ENCODE measurements around the gene MRPL51. TPM values are rescaled to one million over a fixed set of nuclear protein-coding genes. Genes with fewer than 3 reads are reported as not detected.

Gene MRPL51
- total RNA-seq, 1 donor: 68.8 TPM

DNA sequence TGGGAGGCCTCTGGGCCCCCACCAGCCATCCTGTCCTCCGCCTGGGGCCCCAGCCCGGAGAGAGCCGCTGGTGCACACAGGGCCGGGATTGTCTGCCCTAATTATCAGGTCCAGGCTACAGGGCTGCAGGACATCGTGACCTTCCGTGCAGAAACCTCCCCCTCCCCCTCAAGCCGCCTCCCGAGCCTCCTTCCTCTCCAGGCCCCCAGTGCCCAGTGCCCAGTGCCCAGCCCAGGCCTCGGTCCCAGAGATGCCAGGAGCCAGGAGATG lies 40.5 kb upstream of the MRPL51 start:
- Histone ChIP-seq H3K4me3 (ENCODE audit: insufficient read depth, low read length) (peak overlapping the region; percentile 95), H2AFZ (ENCODE audit: low read length) (peak overlapping the region; percentile 61), H3K4me1 (ENCODE audit: insufficient read depth, low read length) (peaks cover 38% of the 10 kb centered on the region), H3K79me2 (ENCODE audit: insufficient read depth, low read length) (peaks cover 31% of the 10 kb centered on the region), H4K20me1 (ENCODE audit: insufficient read depth, low read length) (peaks cover 40% of the 10 kb centered on the region), H3K27ac (ENCODE audit: low read depth, low read length) (peak overlapping the region; percentile 95), H3K36me3 (ENCODE audit: insufficient read depth, low read length) (peaks cover 69% of the 10 kb centered on the region), H3K27me3 (ENCODE audit: insufficient read depth, low read length) (no peaks in the 10 kb centered on the region), H3K4me2 (ENCODE audit: insufficient read depth, low read length) (peak overlapping the region; percentile 84), H3K9me3 (ENCODE audit: low read depth, low read length) (no peaks in the 10 kb centered on the region)
- TF ChIP-seq, protein P1, sequence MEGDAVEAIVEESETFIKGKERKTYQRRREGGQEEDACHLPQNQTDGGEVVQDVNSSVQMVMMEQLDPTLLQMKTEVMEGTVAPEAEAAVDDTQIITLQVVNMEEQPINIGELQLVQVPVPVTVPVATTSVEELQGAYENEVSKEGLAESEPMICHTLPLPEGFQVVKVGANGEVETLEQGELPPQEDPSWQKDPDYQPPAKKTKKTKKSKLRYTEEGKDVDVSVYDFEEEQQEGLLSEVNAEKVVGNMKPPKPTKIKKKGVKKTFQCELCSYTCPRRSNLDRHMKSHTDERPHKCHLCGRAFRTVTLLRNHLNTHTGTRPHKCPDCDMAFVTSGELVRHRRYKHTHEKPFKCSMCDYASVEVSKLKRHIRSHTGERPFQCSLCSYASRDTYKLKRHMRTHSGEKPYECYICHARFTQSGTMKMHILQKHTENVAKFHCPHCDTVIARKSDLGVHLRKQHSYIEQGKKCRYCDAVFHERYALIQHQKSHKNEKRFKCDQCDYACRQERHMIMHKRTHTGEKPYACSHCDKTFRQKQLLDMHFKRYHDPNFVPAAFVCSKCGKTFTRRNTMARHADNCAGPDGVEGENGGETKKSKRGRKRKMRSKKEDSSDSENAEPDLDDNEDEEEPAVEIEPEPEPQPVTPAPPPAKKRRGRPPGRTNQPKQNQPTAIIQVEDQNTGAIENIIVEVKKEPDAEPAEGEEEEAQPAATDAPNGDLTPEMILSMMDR (IDR thresholded peaks at IDR 0.05; ENCODE audit: extremely low read depth, low read depth, low read length): no peak
- no peak for DNase-seq (ENCODE audit: insufficient read length, low spot score, missing footprints)

DNA sequence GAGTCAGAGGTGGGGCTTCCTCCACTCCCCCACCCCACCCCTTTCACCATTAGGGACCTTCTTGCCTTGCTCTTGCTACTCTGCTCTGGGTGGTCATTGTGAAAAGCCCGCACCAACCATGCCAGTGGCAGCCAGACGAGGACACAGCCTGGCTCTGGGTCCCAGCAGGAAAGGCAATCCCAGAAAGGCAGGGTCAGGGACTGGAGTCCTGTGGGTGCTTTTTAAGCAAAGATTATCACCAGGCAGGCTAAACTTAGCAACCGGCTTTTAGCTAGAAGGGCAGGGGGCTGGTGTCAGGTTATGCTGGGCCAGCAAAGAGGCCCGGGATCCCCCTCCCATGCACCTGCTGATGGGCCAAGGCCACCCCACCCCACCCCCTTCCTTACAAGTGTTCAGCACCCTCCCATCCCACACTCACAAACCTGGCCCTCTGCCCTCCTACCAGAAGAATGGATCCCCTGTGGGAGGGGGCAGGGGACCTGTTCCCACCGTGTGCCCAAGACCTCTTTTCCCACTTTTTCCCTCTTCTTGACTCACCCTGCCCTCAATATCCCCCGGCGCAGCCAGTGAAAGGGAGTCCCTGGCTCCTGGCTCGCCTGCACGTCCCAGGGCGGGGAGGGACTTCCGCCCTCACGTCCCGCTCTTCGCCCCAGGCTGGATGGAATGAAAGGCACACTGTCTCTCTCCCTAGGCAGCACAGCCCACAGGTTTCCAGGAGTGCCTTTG lies 40.0 kb upstream of the MRPL51 start:
- H3K4me3 ChIP-seq (ENCODE audit: insufficient read depth, low read length): peak overlapping the region; percentile 95
- H2AFZ ChIP-seq (ENCODE audit: low read length): peak overlapping the region; percentile 61
- peak overlapping the region; percentile 95 for H3K27ac ChIP-seq (ENCODE audit: low read depth, low read length)
- H3K9me3 ChIP-seq (ENCODE audit: low read depth, low read length): no peaks in the 10 kb centered on the region
- TF ChIP-seq, protein P1 (IDR thresholded peaks at IDR 0.05; ENCODE audit: extremely low read depth, low read depth, low read length): no peak
- H3K4me2 ChIP-seq (ENCODE audit: insufficient read depth, low read length): peak overlapping the region; percentile 84
- H3K27me3 ChIP-seq (ENCODE audit: insufficient read depth, low read length): no peaks in the 10 kb centered on the region
- H4K20me1 ChIP-seq (ENCODE audit: insufficient read depth, low read length): peaks cover 36% of the 10 kb centered on the region
- peaks cover 31% of the 10 kb centered on the region for H3K79me2 ChIP-seq (ENCODE audit: insufficient read depth, low read length)
- peak; percentile 87 for DNase-seq (ENCODE audit: insufficient read length, low spot score, missing footprints)
- peaks cover 38% of the 10 kb centered on the region for H3K4me1 ChIP-seq (ENCODE audit: insufficient read depth, low read length)
- peaks cover 68% of the 10 kb centered on the region for H3K36me3 ChIP-seq (ENCODE audit: insufficient read depth, low read length)

DNA sequence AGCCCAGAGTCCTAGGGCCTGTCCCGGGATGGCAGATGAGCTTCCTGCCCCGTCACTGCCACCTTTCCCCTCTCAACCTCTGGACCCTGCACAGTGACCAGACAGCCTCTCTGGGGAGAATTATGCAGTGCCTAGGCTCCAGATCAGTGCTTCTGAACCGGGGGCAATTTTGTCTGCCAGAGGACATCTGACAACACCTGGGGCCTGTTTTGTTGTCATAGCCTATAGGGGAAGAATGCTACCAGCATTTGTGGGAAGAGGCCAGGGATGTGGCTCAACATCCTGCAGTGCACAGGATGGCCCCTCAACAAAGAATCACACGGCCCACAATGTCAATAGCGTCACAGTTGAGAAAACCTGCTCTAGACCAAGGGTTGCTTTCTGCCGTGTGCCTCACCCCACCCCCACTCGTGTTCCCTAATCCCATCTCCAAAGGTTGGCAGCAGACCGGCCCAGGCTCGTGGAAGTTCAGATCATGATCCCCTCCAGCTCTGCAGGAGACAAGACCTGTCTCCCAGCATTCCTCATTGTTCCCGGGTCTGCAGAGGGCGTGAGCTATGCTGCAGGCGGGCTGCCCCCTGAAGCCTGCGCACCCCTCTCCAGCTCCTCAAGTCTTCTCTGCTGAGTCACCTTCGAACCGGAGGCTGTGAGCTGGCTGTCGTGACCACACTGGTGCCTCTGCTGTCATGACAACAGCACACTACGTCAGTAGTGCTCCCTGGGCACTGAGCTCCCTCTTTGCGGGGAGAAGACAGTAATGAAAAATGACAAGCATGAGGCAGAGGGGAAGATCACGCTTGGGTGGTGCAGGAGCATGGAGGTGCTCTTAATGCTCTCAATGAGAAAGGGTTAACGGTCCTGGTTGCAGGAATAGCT lies 39.2 kb upstream of the MRPL51 start:
- Histone ChIP-seq H4K20me1 (ENCODE audit: insufficient read depth, low read length) (peaks cover 27% of the 10 kb centered on the region), H3K4me2 (ENCODE audit: insufficient read depth, low read length) (peak overlapping the region; percentile 84), H3K36me3 (ENCODE audit: insufficient read depth, low read length) (peaks cover 68% of the 10 kb centered on the region), H3K4me1 (ENCODE audit: insufficient read depth, low read length) (peaks cover 34% of the 10 kb centered on the region), H3K27ac (ENCODE audit: low read depth, low read length) (peak overlapping the region; percentile 95), H3K27me3 (ENCODE audit: insufficient read depth, low read length) (no peaks in the 10 kb centered on the region), H3K79me2 (ENCODE audit: insufficient read depth, low read length) (peaks cover 29% of the 10 kb centered on the region), H3K9me3 (ENCODE audit: low read depth, low read length) (no peaks in the 10 kb centered on the region), H2AFZ (ENCODE audit: low read length) (peak overlapping the region; percentile 6), H3K4me3 (ENCODE audit: insufficient read depth, low read length) (peak overlapping the region; percentile 95)
- DNase-seq (ENCODE audit: insufficient read length, low spot score, missing footprints): peak; percentile 98
- TF ChIP-seq, protein P1 (IDR thresholded peaks at IDR 0.05; ENCODE audit: extremely low read depth, low read depth, low read length): no peak

All from osteoblast (primary cell).